ENCODE data around the gene POLR2I. TPM values are rescaled to one million over a fixed set of nuclear protein-coding genes. Genes with fewer than 3 reads are reported as not detected.

Gene POLR2I
- total and polyA plus RNA-seq, 2 of the 13 experiments (the other 11 are each of a cell fraction or from before 2014, with no cell fraction given): 40.5 to 104 TPM

- TF ChIP-seq REST (IDR thresholded peaks at IDR 0.05; ENCODE audit: borderline replicate concordance in 1 of 2, low read depth in 1 of 2, low read length in 2 of 2) (0 out of 4 replicates have a peak, but pooled peaks of 1 of the 2 experiments have one; percentile 37), POLR2AphosphoS5 (IDR thresholded peaks at IDR 0.05; ENCODE audit: low read depth, low read length) (peak; percentile 65), PHB2 (IDR thresholded peaks at IDR 0.05; ENCODE audit: partially characterized antibody) (no peak), ARNT2 (CRISPR knock-in tag; IDR thresholded peaks at IDR 0.05; ENCODE audit: low read depth) (peak; percentile 95), ZIK1 (CRISPR knock-in tag; IDR thresholded peaks at IDR 0.05; ENCODE audit: borderline replicate concordance, low read depth) (peak; percentile 71; the same call in 1 of the 2 replicates), MXD4 (CRISPR knock-in tag; IDR thresholded peaks at IDR 0.05) (peak; percentile 97), NFRKB (IDR thresholded peaks at IDR 0.05) (no peak), ZNF205 (CRISPR knock-in tag; IDR thresholded peaks at IDR 0.05) (peak; percentile 72), CSRNP2 (CRISPR knock-in tag; conservative IDR thresholded peaks at IDR 0.05; ENCODE audit: low read depth) (no peak; the same call in 1 of the 2 replicates), ZNF432 (CRISPR knock-in tag; IDR thresholded peaks at IDR 0.05; ENCODE audit: borderline replicate concordance) (no peak), HNF4G (IDR thresholded peaks at IDR 0.05; ENCODE audit: borderline replicate concordance, low read depth, low read length) (no peak), HNF4G (CRISPR knock-in tag; IDR thresholded peaks at IDR 0.05; ENCODE audit: borderline replicate concordance, low read depth) (no peak), HNRNPUL1 (IDR thresholded peaks at IDR 0.05; ENCODE audit: low read depth, low read length) (no peak), ETV6 (CRISPR knock-in tag; conservative IDR thresholded peaks at IDR 0.05) (peak; percentile 89; the same call in 1 of the 2 replicates), FIP1L1 (IDR thresholded peaks at IDR 0.05; ENCODE audit: borderline replicate concordance, insufficient read depth, low read depth, low read length) (0 out of 2 replicates have a peak, but pooled peaks have one; percentile 41), PLSCR1 (CRISPR knock-in tag; IDR thresholded peaks at IDR 0.05; ENCODE audit: borderline replicate concordance) (no peak), MNT (IDR thresholded peaks at IDR 0.05) (peak; percentile 83)
Measured at GRCh38 chr19:36114721-36115452, at the start of gene POLR2I (continued).
